Endothelial cell of umbilical vein (primary cell): ENCODE results near the gene PRR15L. TPM values are rescaled to one million over a fixed set of nuclear protein-coding genes. Genes with fewer than 3 reads are reported as not detected.

Experiments
- BruUV-seq: library from RNA; stranded (reverse); fragments of 400-500 nt; replicated peaks from 2 replicates; lab custom pipeline; 2021; lab: Mats Ljungman, UMichigan
- CTCF ChIA-PET: fragments of 300-600, 350-600 bp; sonication (Branson Sonifier 250); formaldehyde crosslinking; loops from one replicate; lab custom pipeline; 2021; ENCODE audit warnings: antibody characterized with exemption, inconsistent platforms; lab: Charles Lee
- POLR2A ChIA-PET: fragments of 300-600, 350-600 bp; sonication (Branson Sonifier 250); formaldehyde crosslinking; loops from one replicate; lab custom pipeline; 2021; ENCODE audit warnings: antibody characterized with exemption, inconsistent platforms; lab: Charles Lee
- DNase-seq: peaks from one replicate; pipeline ENCODE4 v3.0.0-alpha.2; 2011; ENCODE audit warnings: low read depth, low spot score
- FAIRE-seq: peaks from 2 replicates; lab custom pipeline; 2011; peaks lifted over from hg19 to GRCh38; lab: Jason Lieb, UNC
- H2AFZ ChIP-seq: 2 replicates; pipeline ENCODE4 v1.6.0; 2012; ENCODE audit warnings: low read depth, low read length, control low read depth, inconsistent platforms
- H3K27ac ChIP-seq: 2 replicates; pipeline ENCODE4 v1.5.1; 2011; ENCODE audit warnings: low read depth, mild to moderate bottlenecking, control low read depth, low read length, moderate library complexity; ENCODE audit not compliant: insufficient read depth
- H3K27me3 ChIP-seq, 2 experiments: 2 replicates each; pipeline versions ENCODE4 v1.6.0 to v1.6.1; 2011; ENCODE audit warnings: low read length in 2 of 2, mixed read lengths in 1 of 2; ENCODE audit not compliant: control insufficient read depth in 2 of 2, insufficient read depth in 2 of 2
- H3K36me3 ChIP-seq, 2 experiments: 2 replicates in 1 of 2; 3 replicates in 1 of 2; pipeline ENCODE4 v1.5.1; 2011; ENCODE audit warnings: low read length in 2 of 2, mild to moderate bottlenecking in 1 of 2, moderate library complexity in 1 of 2; ENCODE audit not compliant: control insufficient read depth in 2 of 2, insufficient read depth in 2 of 2; ENCODE audit errors: extremely low read depth in 1 of 2
- H3K4me1 ChIP-seq: 3 replicates; pipeline ENCODE4 v1.5.1; 2011; ENCODE audit warnings: mild to moderate bottlenecking, low read length; ENCODE audit not compliant: control insufficient read depth, insufficient read depth; ENCODE audit errors: extremely low read depth
- H3K4me2 ChIP-seq: 2 replicates; pipeline ENCODE4 v1.6.1; 2011; ENCODE audit warnings: low read length, control low read depth, mixed read lengths; ENCODE audit not compliant: insufficient read depth
- H3K4me3 ChIP-seq, 3 experiments: fragments of 200-600 bp in 1 of 3; sonication (generic), shearing (Covaris generic) in 1 of 3; replicated peaks in 1 of 3; 2 replicates each; pipeline ENCODE4 v1.5.1; 2011 to 2016; ENCODE audit warnings: control low read depth in 3 of 3, low read length in 3 of 3, mild to moderate bottlenecking in 2 of 3, inconsistent platforms in 1 of 3, low read depth in 1 of 3, moderate library complexity in 1 of 3; ENCODE audit not compliant: insufficient read depth in 1 of 3
- H3K79me2 ChIP-seq: 2 replicates; pipeline ENCODE4 v1.6.0; 2012; ENCODE audit warnings: low read length, inconsistent platforms; ENCODE audit not compliant: control insufficient read depth, insufficient read depth
- H3K9ac ChIP-seq: replicated peaks from 2 replicates; pipeline ENCODE3; 2011; ENCODE audit warnings: low read length, control low read depth; ENCODE audit not compliant: insufficient read depth; ENCODE audit errors: extremely low read depth
- H3K9me1 ChIP-seq: replicated peaks from 3 replicates; pipeline ENCODE4 v1.6.0; 2011; ENCODE audit warnings: mild to moderate bottlenecking, low read length; ENCODE audit not compliant: control insufficient read depth, insufficient read depth; ENCODE audit errors: extremely low read depth
- H3K9me3 ChIP-seq: replicated peaks from 2 replicates; pipeline ENCODE4 v1.5.1; 2012; ENCODE audit warnings: low read length, inconsistent platforms; ENCODE audit not compliant: control insufficient read depth, insufficient read depth
- H4K20me1 ChIP-seq: replicated peaks from 2 replicates; pipeline ENCODE3; 2011; ENCODE audit warnings: mild to moderate bottlenecking, low read length; ENCODE audit not compliant: control insufficient read depth, insufficient read depth; ENCODE audit errors: extremely low read depth
- CTCF ChIP-seq, 2 donors: IDR thresholded peaks; 1 replicate in 1 of 2; 2 replicates in 1 of 2; pipeline ENCODE4 v1.5.1; 2011; ENCODE audit warnings: low read length in 2 of 2, mild to moderate bottlenecking in 2 of 2, moderate library complexity in 2 of 2, control low read depth in 1 of 2, inconsistent platforms in 1 of 2, low read depth in 1 of 2; ENCODE audit not compliant: insufficient read depth in 1 of 2; ENCODE audit errors: extremely low read depth in 1 of 2
- EZH2 ChIP-seq: IDR thresholded peaks from 2 replicates; pipeline ENCODE4 v1.6.1; 2012; ENCODE audit warnings: borderline replicate concordance, low read depth, mild to moderate bottlenecking, moderate library complexity, low read length, inconsistent platforms; ENCODE audit not compliant: severe bottlenecking
- FOS ChIP-seq: IDR thresholded peaks from 2 replicates; pipeline ENCODE4 v1.6.1; 2011; ENCODE audit warnings: mild to moderate bottlenecking, low read length, moderate library complexity, borderline replicate concordance; ENCODE audit not compliant: insufficient read depth
- GATA2 ChIP-seq: IDR thresholded peaks from 2 replicates; pipeline ENCODE4 v1.7.0; 2011; ENCODE audit warnings: low read depth, mild to moderate bottlenecking, moderate library complexity, mixed read lengths, low read length; ENCODE audit not compliant: insufficient read length, insufficient read depth
- JUN ChIP-seq: IDR thresholded peaks from 2 replicates; pipeline ENCODE4 v1.6.1; 2011; ENCODE audit warnings: borderline replicate concordance, low read depth; ENCODE audit not compliant: insufficient read length, insufficient read depth
- MYC ChIP-seq: IDR thresholded peaks from one replicate; pipeline ENCODE4 v1.6.1; 2011; ENCODE audit warnings: mild to moderate bottlenecking, low read depth, low read length
- POLR2A ChIP-seq: IDR thresholded peaks from 2 replicates; pipeline ENCODE4 v1.6.1; 2012; ENCODE audit warnings: low read depth, mild to moderate bottlenecking, control low read depth, low read length
- POLR2AphosphoS5 ChIP-seq: IDR thresholded peaks from 2 replicates; pipeline ENCODE4 v1.6.1; 2012; ENCODE audit warnings: low read depth, mild to moderate bottlenecking, control low read depth, low read length, moderate library complexity; ENCODE audit not compliant: insufficient read depth
- dilution Hi-C: fragments of 300-500 bp; cut with MboI; formaldehyde crosslinking; loops from one replicate; pipeline ENCODE4 v1.15.0; 2019; ENCODE audit warnings: low sequenced_read_pairs; ENCODE audit not compliant: extremely low pct_ligation_motif_present
- intact Hi-C: fragments of 100-400 bp; cut with micrococcal nuclease; formaldehyde crosslinking; loops from one replicate; pipeline ENCODE4 v1.10.0; 2022
- polyA plus RNA-seq, 4 experiments: library from polyadenylated mRNA; depleted of rRNA in 3 of 4; stranded (reverse) in 3 of 4; unstranded in 1 of 4; fragments of >200 nt; gene quantifications; 2 replicates each; pipeline versions ENCODE4 v1.2.1 to v1.2.3, GENCODE V29; 2011 to 2012; ENCODE audit warnings: missing spikeins in 1 of 4
- total RNA-seq: library from RNA; stranded (reverse); gene quantifications from 2 replicates; pipeline ENCODE4 v1.2.3, GENCODE V29; 2021
- TF ChIP-seq, protein P1 (sequence below): IDR thresholded peaks from 2 replicates; pipeline ENCODE4 v1.6.1; 2011; ENCODE audit not compliant: insufficient read depth, insufficient read length

The PRR15L gene
- total and polyA plus RNA-seq, 2 donors (not counting 3 experiments of a cell fraction or from before 2014, with no cell fraction given) = not detected

- Histone ChIP-seq H3K9me3 (no peaks in the 10 kb centered on the region), H3K36me3 (peaks cover 0 to 6% of the 10 kb centered on the region in 2 experiments), H3K27ac (no peak overlapping the region), H3K9ac (no peak overlapping the region), H3K27me3 (no peaks in the 10 kb centered on the region), H3K4me2 (no peak overlapping the region), H3K4me3 (no peak overlapping the region), H3K79me2 (no peaks in the 10 kb centered on the region), H3K4me1 (peaks cover 4% of the 10 kb centered on the region), H2AFZ (no peak overlapping the region), H3K9me1 (no peaks in the 10 kb centered on the region), H4K20me1 (no peaks in the 10 kb centered on the region)
- no TSS peak for BruUV-seq
- CTCF ChIA-PET = interaction anchor here (0.6 to 6.2 kb wide), 21 partner anchors 8 to 115 kb away, joined by 3 to 134 read pairs (median 5); partner anchors contain the start of genes CDK5RAP3, PNPO, PRR15L and SCRN2
- DNase-seq (no peak), FAIRE-seq (no peak)
- TF ChIP-seq POLR2A (no peak), CTCF (IDR thresholded peaks at IDR 0.05; ENCODE audit: extremely low read depth in 1 of 2, insufficient read depth in 1 of 2, low read depth in 1 of 2, low read length in 2 of 2) (no peak), MYC (no peak), EZH2 (no peak), GATA2 (no peak), FOS (no peak), JUN (no peak), POLR2AphosphoS5 (no peak)
- TF ChIP-seq, protein P1, sequence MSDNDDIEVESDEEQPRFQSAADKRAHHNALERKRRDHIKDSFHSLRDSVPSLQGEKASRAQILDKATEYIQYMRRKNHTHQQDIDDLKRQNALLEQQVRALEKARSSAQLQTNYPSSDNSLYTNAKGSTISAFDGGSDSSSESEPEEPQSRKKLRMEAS = no peak
- intact Hi-C loops = loop anchor here (1.0 to 2.0 kb wide), 3 partner anchors 20 to 68 kb away; no protein-coding TSS in a partner anchor
- POLR2A ChIA-PET = no interaction called here
- dilution Hi-C loops = no loop called here
Measured at GRCh38 chr17:47949946-47950345, 7.7 kb downstream of the PRR15L start.
